GM12891 (cell line): ENCODE results near the gene UMAD1.

Experiments used
- POLR2A ChIP-seq: IDR thresholded peaks from 2 replicates; pipeline ENCODE4 v1.6.1; 2011; ENCODE audit warnings: low read depth, low read length, control low read depth
- POLR2AphosphoS5 ChIP-seq: IDR thresholded peaks from 2 replicates; pipeline ENCODE4 v1.6.1; 2011; ENCODE audit warnings: low read depth, low read length, control low read depth

- TF ChIP-seq POLR2AphosphoS5 (no peak), POLR2A (no peak)
Observed at GRCh38 chr7:7861211-7861633, 220.7 kb downstream of the UMAD1 start.
